ENCODE results near the gene KLF5.
"Not testable (repeated sequence)": the region's sequence is repeated elsewhere in the genome, so short reads cannot be mapped to it uniquely, and the experiment has no call there.

Gene KLF5

DNA sequence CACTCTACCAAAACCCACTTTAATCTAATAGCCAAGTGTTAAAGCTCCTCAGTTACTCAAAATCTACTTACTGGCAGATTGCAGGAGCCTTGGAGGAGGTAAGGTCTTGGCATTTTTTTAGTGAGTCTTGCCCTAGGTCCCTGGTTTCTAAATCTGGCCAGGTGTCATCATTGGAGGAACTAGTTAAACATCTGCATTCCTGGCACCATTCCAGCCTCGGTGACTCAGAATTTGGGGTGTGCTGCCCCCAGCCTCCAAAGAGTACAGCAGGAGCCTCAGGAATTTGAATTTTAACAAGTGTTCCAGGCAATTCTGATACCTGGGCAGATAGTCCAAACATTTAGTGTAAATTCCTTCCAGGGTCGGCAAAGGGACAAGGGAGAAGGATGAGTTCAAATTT lies 37.4 kb downstream of the KLF5 start:
- TF ChIP-seq MYC (IDR thresholded peaks at IDR 0.05; ENCODE audit: low read depth, low read length) = no peak
- TF ChIP-seq, protein P1, sequence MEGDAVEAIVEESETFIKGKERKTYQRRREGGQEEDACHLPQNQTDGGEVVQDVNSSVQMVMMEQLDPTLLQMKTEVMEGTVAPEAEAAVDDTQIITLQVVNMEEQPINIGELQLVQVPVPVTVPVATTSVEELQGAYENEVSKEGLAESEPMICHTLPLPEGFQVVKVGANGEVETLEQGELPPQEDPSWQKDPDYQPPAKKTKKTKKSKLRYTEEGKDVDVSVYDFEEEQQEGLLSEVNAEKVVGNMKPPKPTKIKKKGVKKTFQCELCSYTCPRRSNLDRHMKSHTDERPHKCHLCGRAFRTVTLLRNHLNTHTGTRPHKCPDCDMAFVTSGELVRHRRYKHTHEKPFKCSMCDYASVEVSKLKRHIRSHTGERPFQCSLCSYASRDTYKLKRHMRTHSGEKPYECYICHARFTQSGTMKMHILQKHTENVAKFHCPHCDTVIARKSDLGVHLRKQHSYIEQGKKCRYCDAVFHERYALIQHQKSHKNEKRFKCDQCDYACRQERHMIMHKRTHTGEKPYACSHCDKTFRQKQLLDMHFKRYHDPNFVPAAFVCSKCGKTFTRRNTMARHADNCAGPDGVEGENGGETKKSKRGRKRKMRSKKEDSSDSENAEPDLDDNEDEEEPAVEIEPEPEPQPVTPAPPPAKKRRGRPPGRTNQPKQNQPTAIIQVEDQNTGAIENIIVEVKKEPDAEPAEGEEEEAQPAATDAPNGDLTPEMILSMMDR (IDR thresholded peaks at IDR 0.05; ENCODE audit: low read depth, low read length) = no peak
- TF ChIP-seq POLR2A (IDR thresholded peaks at IDR 0.05; ENCODE audit: extremely low read depth, insufficient read length) = no peak
- TF ChIP-seq, protein P2, sequence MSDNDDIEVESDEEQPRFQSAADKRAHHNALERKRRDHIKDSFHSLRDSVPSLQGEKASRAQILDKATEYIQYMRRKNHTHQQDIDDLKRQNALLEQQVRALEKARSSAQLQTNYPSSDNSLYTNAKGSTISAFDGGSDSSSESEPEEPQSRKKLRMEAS (IDR thresholded peaks at IDR 0.05; ENCODE audit: low read depth, low read length) = no peak
- no peak overlapping the region for H3K4me3 ChIP-seq (ENCODE audit: low read depth, low read length)
- no peak for DNase-seq (ENCODE audit: low read depth)

DNA sequence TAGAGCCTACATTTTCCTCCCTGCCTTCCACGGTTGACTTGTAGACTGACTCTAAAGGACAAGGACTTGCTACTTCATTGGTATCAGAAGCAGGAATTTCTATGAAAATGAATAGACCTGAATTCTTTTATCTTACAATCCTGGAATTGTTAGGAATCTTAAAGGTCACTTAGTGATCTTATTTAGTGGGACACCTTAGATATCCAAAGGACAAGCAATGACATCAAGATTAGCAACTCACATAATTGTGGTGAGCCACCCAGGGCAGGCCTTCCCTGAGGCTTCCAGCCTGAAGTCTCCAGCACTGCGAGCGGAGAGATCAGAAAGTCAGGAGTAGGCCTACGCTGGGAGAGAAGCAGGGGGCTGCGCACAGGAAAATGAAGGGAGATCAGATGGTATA lies 37.8 kb downstream of the KLF5 start:
- TF ChIP-seq, protein P1 (IDR thresholded peaks at IDR 0.05; ENCODE audit: low read depth, low read length) = no peak
- TF ChIP-seq, protein P2 (IDR thresholded peaks at IDR 0.05; ENCODE audit: low read depth, low read length) = no peak
- no peak for DNase-seq (ENCODE audit: low read depth)
- no peak overlapping the region for H3K4me3 ChIP-seq (ENCODE audit: low read depth, low read length)

DNA sequence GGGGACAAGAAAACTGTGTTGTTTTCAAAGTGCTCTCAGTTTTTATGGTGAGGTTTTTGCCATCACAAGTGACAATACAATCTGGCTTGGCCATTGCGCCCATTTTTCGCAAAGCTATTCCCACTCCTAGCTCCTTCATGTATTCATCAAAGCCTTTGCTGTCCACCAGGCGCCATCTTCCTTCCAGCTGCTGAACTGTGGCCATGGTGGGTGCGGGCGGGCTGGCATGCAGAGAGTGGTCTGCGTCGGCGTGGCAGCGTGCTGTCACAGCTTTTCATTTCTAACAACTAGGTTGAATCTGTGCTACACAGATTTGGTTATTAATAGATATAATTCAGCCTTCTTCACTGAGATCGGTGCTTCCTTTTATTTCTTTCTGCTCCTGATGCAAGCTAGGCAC lies 42.0 kb downstream of the KLF5 start:
- not testable (repeated sequence) for H3K4me3 ChIP-seq (ENCODE audit: low read depth, low read length); DNase-seq (ENCODE audit: low read depth)

DNA sequence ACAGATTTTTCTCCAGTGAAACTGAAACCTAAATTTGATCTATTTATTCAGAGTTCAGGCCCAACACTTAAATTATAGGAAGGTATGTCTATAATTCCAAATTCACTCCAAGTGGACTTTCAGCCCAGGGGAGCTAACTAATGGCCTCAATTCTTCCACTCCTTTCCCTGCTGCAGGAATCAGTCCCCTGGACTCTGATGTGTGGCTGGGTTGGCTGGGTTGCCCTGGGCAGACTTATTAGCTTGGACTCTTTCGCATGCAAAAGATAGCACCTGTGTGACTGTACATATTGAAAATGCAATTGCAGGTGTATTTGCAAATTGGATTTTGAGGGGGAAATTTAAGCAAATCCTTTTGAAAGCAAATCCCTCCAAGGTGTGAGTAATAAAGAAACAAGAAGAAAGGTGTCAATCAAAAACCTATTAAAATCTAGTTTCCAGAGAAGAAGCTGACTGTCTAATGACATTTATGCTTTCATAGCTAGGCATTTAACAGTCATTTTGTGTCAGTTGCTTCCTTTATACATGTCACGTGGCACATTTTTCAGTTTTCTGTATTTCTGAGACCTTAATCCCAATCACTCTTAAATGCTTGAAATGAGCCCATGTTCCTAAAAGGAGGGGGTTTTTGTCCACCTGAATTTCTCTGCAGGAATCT lies 42.7 kb downstream of the KLF5 start:
- TF ChIP-seq, protein P1 (IDR thresholded peaks at IDR 0.05; ENCODE audit: low read depth, low read length) = no peak
- TF ChIP-seq, protein P2 (IDR thresholded peaks at IDR 0.05; ENCODE audit: low read depth, low read length) = no peak
- TF ChIP-seq MYC (IDR thresholded peaks at IDR 0.05; ENCODE audit: low read depth, low read length) = no peak
- TF ChIP-seq POLR2A (IDR thresholded peaks at IDR 0.05; ENCODE audit: extremely low read depth, insufficient read length) = no peak

DNA sequence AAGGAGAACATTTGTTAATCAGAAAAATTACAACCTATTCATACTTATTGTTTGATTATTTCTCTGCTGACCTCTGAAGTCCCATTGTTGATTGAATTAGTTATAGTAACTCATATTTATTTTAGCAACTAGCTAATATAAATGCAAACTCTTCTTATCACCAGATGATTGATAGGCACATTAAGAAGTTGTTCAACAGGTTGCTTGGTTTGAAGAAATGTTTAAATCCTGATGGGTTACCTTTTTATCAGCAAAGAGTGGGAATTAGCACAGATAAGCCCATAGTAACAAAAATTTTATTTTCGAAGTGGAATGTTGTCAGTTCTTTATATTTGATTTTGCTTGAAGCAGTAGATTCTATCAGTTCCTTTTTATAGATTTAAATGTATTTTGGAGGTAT lies 44.4 kb downstream of the KLF5 start:
- TF ChIP-seq, protein P1 (IDR thresholded peaks at IDR 0.05; ENCODE audit: low read depth, low read length) = no peak
- TF ChIP-seq POLR2A (IDR thresholded peaks at IDR 0.05; ENCODE audit: extremely low read depth, insufficient read length) (no peak), MYC (IDR thresholded peaks at IDR 0.05; ENCODE audit: low read depth, low read length) (no peak)
- TF ChIP-seq, protein P2 (IDR thresholded peaks at IDR 0.05; ENCODE audit: low read depth, low read length) = no peak
- no peak for DNase-seq (ENCODE audit: low read depth)
- H3K4me3 ChIP-seq (ENCODE audit: low read depth, low read length) = no peak overlapping the region

More for the DNA sequence above, 42.7 kb downstream of the KLF5 start:
- H3K4me3 ChIP-seq (ENCODE audit: low read depth, low read length) = no peak overlapping the region
- DNase-seq (ENCODE audit: low read depth) = no peak

DNA sequence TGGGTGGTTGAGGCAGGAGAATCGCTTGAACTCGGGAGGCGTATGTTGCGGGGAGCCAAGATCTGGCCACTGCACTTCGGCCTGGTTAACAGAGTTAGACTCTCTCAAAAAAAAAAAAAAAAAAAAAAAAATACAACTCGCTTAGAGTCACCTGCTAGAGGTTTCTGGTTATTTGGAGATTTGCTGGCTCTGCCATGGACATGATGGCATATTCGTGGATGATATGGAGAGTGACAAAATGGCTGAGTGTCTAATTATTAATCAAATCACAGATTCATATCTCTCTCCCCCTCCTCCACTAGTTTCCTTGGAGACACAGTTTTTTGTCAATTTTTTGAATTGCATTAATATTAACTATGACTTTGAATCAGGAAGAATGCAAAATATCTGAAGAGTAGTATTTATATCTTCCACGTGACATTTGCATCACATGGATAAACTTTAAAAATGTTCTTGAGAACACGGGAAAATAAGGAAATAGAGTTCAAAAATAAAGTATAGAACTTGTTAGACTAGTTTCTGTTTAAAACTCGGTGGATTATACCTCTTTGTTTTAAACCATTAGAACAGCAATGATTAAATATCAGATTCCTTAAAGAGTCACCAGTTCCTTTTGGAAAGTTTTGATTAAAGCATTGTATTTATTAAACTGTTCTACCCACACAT lies 47.8 kb downstream of the KLF5 start:
- H3K4me3 ChIP-seq (ENCODE audit: low read depth, low read length) = no peak overlapping the region
- no peak for TF ChIP-seq MYC (IDR thresholded peaks at IDR 0.05; ENCODE audit: low read depth, low read length)
- TF ChIP-seq, protein P1 (IDR thresholded peaks at IDR 0.05; ENCODE audit: low read depth, low read length) = no peak
- no peak for TF ChIP-seq POLR2A (IDR thresholded peaks at IDR 0.05; ENCODE audit: extremely low read depth, insufficient read length)
- TF ChIP-seq, protein P2 (IDR thresholded peaks at IDR 0.05; ENCODE audit: low read depth, low read length) = no peak
- no peak for DNase-seq (ENCODE audit: low read depth)

All from NB4 (cell line).